NCI-H1092 treated with DMSO at 0.1 percent for 48 hours (cell line): ENCODE measurements around the gene COL25A1.

Experiments
- DNase-seq: peaks from one replicate; lab custom pipeline; 2025; lab: John Stamatoyannopoulos, UW

The COL25A1 gene

DNA sequence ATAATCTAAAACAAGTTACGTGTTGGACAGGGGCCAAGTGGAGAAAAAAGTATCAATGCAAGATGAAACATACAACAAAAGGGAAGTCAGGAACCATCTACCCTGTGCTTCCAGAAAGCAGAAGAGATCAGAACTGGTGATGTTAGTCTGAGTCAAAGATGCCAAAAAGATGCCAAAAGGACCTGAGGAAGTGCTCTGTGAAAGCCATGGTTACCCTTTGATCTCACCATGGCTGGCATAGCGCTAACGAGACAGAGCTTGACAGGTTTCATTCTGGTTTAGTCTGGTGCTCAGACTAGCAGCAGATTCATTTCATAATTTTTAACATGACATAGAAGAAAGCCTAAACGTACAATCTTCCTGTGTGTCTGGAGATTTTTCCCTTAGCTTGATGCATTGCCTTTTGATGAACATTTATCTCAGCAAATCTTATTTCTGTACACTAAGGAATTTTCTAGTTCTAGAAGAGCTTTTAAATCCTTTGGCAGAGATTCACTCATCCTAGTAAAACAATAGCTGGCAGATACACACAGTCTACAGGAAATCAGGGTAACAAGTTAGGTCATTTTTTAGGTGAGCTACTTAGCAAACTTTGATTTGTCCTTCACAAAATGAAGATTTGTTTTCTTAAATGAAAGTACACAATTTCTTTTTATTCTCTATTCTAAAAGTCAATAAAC, 87.7 kb downstream of the COL25A1 start:
- DNase-seq: no peak

DNA sequence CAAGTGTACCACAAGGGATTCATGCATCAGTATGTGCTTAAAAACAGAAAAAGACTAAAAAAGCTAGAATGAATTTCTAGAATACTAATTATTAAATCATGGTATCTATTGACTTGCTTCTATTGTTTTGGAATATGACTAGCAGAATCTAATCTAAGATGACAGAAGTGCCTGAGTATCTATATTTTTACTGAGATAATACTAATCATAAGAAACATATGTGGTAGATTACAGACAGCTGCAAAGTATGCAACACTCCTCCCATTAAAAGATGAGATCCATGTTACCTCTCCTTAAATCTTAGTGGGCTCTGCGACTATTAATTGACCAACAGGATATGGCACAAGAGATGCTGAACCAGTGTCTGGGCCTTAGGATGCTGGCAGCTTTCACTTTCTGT, 89.4 kb downstream of the COL25A1 start:
- no peak for DNase-seq

DNA sequence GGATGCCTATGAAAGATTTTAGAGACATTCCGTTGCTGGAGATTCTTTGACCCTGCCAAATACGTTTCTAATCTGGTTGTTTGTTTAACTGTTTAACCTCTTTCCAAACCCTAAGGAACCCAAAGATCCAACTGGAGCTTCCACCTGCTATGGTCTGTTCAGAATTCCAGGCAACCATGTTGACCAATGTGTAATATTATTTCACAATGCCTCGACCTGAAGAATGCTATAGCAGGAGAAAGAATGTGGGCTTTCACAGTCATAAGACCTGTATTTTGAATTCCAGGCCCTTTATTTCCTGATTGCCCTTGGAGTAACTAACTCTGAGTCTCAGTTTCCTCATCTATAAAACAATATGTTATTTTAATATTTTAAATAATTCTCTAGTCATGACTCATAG, 90.8 kb downstream of the COL25A1 start:
- DNase-seq: no peak

DNA sequence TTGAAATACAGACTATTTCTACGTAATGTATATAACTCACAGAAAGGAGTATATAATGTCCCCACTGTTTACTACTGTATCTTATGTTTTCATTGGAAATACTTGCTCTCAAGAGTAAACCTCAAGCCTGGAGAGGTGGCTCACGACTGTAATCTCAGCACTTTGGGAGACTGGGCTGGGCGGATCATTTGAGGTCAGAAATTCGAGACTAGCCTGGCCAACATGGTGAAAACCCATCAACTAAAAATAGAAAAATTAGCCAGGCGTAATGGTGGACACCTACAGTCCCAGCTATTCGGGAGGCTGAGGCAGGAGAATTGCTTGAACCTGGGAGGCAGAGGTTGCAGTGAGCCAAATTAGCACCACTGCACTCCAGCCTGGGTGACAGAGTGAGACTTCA, 92.8 kb downstream of the COL25A1 start:
- no peak for DNase-seq

DNA sequence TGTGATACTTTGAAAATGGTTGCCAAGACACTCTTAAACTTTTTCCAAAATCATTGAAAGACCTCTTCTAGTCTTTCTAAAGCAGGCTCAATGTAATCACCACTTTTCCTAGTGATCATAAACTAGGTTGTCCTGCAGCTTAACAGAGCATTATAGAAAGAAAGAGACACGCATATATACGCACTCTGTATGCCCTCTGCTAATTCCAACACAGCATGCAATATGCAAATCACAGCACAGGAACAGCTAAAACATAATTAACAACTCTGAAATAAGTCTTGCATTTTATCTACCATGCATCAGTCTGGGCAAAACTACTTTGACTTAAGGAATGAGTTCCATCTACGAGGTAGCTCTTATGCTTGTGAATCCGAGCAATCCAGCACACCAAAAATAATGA, 94.6 kb downstream of the COL25A1 start:
- DNase-seq: no peak

DNA sequence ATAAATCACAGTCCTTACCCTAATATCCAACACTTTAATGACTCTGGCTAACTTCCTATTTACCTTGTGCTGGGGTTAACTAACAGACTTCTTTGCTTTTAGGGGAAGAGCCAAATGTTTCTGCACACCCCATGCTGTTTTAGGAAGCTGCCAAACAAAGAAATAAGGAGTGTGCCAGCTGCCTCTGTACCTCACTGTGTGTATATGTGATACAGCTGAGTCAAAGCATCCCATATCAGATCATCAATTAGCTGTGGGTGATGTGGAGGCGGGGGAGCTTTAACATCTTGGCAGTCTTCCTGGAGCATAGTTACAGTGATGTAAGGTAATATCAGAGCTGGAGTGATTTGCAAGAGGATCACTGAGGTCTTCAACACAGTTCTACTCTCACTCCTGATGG, 95.4 kb downstream of the COL25A1 start:
- peak; percentile 61 for DNase-seq

DNA sequence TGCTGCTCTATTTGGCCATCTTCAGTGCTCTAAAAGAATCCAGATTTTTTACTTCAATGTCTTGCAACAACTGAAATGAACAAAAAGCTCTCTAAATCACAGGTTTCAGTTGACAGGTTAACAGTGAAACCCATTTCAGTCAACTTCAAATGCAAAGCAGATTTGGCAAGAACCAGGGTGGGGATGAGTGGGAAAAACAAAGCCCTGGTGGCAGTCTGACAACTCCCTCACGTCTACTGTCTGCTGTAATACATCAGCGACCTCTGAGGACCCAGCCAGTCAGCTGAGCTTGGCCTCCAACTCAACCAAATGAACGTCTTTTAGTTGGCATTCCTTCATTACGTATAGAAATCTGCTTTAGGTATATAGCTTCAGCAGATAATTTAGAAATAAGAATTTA, 95.8 kb downstream of the COL25A1 start:
- peak; percentile 37 for DNase-seq

DNA sequence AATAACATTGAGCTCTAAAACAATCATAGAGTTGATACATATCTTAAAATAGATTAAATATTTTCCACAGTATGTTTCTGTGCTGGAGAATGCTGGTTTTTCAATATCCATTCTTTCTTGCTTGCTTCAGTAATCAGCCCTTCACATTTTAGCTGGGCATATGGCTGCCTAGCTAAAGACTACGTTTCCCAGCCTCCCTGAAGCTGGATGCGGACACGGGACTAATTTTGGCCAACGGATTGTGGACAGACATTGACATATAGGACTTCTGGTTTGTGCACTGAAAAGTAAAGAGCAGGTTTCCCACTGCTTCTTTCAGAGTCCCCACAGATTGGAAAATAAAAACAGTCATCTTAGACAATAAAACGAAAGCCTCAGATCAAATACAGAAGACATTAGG, 97.3 kb downstream of the COL25A1 start:
- DNase-seq: no peak

DNA sequence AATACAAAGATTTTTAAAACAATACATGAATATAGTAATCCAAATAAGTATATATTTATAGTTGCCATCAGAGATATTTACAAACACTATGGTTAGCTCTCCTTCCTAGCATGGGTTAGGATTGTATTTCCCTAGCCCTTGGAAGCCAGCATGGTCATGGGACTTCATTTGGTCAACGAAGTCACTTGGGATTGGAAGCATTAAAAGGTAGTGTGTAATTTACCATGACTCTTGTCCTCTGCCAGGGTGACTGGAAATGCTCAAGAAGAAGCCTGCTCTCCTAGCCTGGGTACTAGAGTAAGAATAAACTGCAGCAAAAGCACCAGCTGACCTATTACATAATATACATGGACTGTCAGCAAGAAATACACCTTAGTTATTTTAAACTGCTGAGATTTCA, 102.9 kb downstream of the COL25A1 start:
- DNase-seq: no peak

DNA sequence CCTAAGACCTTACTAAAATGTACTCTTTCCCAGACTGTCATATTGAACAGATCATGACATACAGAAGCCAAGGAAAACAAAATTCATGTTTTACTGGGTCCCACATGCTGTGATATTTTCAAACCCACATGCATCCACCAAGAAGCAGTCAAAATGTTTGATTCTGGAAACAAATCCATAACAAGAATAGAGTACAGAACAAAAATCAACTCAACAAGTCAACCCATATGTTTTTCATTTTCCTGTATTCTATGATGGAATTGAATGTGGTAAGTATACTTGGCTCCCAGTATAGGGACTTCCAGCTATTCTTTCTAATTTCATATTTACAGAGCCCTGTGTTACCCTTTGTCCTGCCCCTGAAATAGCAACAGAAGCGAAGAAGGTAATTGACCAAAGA, 106.8 kb downstream of the COL25A1 start:
- DNase-seq: no peak

DNA sequence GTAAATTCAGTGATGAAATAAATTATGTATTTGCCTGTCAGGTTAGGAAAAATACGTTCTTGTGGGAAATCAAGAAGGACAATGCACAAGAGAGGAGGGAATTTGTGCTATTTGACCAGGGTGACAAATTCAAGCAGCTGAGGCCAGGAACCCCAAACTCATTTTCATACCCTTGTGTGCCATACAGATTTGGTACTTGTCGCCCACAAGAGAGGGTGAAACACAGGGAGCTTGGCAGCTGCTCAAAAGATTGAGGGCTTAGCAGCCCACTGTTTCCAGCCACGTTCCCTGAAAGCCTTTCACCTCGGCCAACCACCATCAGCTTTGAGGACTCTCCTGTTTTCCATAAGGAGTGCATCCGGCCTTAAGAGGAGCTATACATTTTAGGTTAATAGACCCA, 111.2 kb downstream of the COL25A1 start:
- no peak for DNase-seq

DNA sequence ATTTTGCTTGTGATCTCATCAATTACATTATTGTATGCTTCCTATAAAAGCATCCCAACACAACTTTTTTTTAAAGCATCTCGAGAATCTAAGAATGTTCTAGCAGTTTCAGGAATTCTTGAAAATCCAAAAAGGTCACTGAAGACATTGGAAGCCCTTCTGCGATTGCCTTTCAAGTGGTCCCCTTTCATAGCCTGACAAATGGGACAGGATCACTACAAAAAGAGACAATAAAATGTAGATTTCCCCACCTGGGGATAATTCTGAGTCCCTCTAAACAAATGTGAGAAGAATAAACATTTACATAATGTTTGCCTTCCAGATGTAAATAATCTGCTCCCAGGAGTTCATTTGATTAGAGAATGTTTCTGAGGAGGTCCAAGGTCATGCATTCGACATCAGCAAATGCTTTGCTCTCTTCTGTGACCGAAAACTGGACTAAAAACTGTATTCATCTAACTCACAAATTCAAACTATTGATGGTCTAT, 116.0 kb downstream of the COL25A1 start:
- DNase-seq: no peak

DNA sequence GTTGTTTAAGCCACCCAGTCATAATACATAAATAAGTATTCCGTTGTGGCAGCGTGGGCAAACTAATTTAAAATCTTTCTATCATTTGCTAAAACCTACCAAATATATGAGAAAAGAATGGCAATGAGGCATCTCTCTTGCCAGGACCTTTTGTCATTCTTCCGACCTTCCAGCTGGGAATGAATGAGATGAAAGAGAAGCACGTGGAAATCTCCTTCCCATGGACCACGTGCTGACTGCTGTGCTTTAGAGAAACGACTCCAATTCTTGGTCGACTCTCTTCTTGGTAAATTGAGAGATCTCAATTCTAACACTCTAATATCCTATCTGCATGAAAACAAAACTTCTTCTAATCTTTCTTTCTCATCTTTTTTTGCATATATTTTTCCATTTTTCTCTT, 116.5 kb downstream of the COL25A1 start:
- no peak for DNase-seq

DNA sequence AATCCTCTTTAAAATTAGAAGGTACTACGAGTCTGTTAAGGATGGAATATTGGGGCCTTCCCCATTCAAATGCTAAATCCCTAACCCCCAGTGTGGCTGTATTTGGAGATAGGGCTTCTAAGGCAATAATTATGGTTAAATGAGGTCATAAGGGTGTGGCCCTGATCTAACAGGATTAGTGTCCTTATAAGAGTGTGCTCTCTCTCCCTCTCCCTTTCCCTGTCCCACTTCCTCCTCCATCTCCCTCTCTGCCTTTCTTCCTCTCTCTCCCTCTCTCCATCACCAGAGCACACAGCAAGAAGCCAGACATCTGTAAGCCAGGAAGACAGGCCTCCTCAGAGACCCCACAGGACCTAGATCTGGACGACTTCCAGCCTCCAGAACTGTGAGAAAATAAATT, 116.9 kb downstream of the COL25A1 start:
- no peak for DNase-seq

DNA sequence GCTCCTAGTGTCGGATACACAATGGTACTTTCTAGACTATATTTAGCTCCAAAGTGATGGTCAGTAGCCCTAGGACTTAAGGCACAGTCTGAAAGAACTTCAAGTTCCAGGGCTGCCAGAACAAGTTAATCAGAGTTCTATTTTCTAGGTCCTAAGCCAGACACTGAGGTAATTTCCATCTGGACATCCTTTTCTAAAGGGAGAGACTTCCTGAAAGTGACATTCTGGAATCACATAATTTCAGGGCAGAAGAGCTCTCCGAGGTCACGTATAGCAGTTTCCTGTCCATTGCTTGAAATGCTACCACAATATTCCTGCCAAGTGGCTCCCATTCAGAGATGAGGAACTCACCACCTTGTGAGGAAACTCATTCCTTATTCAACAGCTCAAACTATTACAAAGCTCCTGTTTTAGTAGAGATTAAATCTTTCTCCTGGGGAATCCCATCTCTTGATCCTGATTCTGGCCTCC, 117.9 kb downstream of the COL25A1 start:
- no peak for DNase-seq

DNA sequence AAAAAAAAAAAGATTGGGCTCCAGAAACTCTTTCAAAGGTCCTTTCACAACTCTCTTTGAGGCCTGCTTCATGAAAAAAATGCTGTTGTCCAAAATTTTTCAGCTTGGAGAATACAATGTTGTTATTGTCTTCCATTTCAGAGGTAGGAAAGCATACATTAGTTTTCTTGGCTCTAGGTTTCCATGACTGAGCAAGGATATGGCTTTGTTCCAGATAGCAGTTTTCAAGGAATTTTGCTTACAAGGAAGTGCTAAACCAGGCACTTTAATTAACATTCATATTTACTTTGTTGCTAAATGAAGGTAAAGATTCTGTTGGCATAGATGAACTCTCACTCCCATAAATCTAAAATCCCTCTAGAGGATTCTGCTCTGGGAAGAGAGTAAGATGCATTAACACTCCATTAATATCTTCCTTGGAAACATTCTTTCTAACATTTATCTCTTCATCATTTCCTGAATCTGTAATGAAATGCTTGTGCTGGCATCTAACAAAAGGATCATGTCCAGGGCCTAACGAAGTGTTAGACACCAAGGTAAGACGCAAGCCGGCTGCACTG, 118.4 kb downstream of the COL25A1 start:
- no peak for DNase-seq

DNA sequence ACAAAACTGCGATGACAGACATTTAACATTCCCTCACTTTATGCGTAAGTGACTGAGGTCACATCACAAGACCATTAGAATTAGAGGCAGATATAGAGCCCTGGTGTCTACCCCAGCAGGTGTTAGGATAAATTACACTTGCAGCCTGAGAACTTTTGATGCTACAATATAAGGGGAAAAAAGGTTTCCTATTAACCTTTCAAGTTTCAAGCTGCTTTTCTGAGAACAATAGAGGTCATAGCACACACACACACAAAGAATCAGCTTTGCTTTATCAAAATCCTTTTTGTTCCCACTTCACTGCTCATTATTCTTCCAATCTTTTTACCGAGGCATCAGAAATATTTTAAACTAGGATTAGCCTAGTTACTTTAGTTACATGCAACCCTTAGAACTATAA, 119.8 kb downstream of the COL25A1 start:
- no peak for DNase-seq

DNA sequence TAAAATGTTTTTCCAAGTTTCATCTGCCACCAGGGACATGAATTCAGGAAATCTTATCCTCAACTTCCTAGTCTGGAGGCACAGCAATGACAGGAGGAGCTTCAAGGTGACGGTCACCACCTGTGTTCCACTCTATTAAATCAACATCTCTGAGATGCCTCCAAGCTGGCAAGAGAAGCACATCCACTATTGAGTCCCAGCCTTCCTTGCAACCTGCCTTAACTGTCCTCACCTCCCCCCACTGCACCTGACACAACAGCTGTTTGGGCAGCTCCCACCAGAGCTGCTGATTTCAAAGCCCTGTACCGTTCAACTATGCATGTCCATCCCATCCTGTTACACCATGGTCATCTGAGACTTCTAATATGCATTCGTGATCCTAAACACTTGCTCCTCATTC, 123.4 kb downstream of the COL25A1 start:
- no peak for DNase-seq

DNA sequence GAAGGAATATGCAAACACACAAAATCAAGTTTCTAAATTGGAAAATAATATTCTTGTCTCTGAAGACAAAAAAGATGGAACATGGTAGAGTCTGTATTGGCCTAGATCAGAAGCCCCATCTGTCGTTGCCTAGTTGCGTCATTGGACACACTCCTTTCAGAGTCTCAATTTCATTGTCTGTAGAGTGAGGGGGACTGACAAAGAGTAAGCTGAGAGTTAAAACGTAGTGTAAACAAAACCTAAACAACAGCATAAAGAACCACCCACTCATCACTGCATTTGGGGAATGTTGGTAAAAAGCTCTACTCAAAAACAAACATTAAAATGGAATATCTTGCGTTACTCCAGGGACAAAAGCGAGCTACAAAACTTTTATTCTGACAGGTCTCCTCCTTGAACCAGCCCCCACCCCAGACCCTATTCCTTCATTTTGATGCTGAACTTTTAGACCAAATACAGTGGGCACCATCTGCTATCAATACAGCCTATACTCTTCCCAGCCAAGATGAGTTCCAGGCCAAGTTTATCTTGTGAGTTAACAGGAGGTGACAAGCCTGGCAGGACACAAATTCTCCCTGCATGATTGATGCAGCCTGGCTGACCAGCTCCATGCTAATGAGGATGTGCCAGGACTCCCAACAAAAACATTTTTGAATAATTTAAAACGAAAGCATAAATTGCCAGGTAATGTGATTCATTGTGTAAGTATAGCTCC, 125.2 kb downstream of the COL25A1 start:
- no peak for DNase-seq

DNA sequence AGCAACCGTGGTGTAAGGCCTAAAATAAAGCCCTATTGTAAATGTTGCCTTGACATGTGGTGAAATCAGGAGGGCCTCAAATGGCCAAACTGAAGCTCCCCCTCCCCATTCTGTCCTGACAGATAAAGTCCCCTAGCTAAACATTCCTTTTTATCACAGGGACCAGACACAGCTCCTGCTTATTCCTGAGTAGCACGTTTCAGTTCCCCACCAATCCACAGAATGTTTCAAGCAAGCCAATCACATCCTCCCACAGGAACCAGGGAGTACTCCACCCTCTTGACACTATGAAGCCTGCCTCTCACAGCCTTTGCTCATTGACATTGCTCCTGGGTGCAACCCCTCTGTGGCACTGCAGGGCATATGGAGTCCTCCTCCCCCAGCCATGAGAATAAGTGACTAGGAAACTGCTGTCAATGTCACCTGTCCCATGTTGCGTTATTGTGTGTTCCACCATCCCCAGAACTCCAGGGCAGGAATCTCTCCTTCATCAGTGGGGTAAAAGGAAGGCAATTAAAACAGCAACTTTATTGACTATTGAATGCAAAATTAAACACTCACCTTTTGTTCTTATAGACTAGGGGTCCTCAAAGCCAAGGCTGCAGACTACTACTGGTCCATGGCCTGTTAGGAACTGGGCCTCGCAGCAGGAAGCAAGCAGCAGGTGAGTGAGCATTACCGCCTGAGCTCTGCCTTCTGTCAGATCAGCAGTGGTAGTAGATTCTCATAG, 128.1 kb downstream of the COL25A1 start:
- DNase-seq: no peak

DNA sequence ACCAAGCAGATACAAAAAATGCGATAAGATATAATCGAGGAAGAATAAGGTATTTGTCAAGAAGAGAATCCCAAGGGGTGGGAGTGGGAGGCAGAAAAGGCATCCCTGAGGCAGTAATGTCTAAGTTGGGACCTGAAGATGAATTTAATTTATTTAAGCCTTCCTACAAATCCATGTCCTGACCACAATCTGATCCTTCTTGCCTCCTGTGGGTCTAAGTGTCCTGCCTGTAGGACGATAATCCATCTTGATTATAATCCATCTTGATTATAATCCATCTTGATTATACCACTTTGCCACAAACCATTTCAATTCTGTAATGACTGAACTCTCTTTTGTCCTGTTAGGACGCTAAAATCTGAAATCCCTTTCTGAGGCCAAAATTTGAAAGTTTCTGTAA, 130.2 kb downstream of the COL25A1 start:
- DNase-seq: no peak

DNA sequence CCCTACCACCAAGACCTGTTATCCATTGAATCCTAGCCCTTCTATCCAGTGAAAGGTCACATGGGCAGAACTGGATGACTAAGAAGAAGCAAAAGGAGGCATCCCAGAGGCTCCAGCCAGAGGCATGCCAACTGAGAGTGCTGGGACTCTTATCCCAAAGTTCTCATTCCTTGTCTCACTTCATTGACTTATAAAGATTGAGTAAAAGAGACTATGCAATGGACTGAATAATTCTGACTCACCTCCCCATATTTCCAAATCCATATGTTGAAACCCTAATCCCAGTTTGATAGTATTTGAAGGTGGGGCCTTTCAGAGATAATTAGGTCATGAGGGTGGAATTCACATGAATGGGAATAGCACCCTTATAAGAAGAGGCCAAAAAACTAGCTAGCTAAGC, 131.4 kb downstream of the COL25A1 start:
- DNase-seq: no peak

DNA sequence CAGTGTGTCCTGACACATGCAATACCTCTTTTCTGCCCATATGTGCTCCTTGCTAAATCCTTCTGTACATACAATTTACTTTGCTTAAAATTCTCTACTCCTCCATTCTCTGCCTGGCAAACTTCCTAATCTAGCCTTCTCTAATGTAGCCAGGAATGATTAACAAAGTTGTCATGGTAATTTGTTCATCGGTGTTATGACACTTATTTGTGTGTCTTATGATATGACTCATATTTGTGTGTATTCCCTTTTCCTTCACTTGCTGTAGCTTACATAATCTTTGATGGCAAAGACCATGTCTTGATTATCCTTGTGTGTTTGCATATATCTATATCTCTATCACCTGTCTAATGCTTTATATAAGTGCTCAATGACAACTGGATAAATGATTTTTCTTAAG, 133.3 kb downstream of the COL25A1 start:
- no peak for DNase-seq
